Measurements from ENCODE around the gene OTULIN. TPM values are rescaled to one million over a fixed set of nuclear protein-coding genes. Genes with fewer than 3 reads are reported as not detected.

OTULIN gene
- total RNA-seq, 1 donor from 2014 or later: 36.3 TPM

Other genes starting within 250 kb of the OTULIN start
- gene OTULINL, start 82.9 kb upstream of the OTULIN start, total RNA-seq: 4.3 to 5.6 TPM (median 5.4 TPM) in 3 replicates
- 97.2 to 117 TPM (median 114 TPM) in 3 replicates for gene ANKH, start 207.1 kb downstream of the OTULIN start, total RNA-seq